HG03039 (cell line): Measurements from ENCODE around the gene TXNIP.

Experiments
- ATAC-seq: cut with Tn5 transposase; IDR thresholded peaks from one replicate; pipeline ENCODE4 v1.9.1; 2021; ENCODE audit warnings: mild to moderate bottlenecking, moderate library complexity; ENCODE audit not compliant: unreplicated experiment

The TXNIP gene

DNA sequence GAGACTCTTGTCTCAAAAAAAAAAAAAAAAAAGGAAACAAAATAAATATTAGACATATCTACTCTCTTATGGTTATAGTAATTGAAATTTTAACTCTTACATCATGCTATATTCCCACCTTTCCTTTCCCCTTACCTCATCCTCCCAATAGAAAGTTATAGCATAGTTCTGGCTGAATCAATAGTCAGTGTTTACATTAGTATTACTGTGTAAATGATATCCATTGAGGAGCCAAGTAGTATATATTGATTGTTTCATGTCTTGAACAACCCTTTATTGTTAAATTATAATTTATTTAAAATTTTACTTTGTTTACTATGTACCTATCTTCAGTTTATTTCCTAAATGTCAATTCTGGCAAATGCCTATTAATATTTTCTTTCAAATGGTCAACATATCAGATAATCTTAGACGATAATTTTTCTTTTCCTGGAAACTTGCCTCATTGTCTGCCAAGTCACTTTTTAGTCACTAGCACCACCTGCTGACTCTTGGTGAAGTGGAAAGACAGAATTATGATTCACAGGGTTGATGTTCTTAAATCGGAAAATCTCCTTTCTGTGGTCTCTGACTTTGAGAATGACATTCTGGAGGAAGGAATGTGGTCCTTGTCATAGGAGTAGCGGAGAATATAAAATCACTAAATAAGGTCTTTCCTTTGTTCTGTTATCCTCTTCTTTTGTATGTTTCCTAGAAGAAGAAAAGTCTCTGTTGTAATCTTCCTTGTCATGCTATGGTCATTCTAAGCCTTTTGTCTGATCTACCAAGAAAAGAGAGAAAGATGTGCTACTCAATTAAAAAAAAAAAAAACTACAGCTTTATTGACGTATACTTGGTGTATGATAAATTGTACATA lies 16.6 kb upstream of the TXNIP start:
- no peak for ATAC-seq

DNA sequence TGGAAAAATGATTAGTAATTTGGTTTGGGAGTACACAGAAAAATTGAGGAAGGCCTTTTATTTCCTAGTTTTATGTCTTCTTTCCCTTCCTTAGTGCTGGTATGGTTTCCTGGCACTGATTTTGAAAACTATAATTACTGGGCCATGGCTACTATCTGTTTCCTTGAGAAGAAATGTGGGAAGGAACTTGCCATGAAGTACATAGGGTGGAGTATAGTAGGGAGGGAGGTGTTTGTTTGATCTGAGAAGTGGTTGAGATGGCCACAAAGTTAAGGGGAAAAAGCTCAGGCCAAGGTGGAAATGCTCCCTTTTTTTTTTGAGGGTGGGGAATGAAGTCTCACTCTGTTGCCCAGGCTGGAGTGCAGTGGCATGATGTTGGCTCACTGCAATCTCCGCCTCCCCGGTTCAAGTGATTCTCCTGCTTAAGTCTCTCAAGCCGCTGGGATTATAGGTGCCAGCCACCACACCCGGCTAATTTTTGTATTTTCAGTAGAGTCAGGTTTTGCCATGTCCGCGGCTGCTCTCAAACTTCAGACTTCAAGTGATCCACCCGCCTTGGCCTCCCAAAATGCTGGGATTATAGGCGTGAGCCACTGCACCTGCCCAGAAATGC lies 13.9 kb upstream of the TXNIP start:
- ATAC-seq, result no peak

- ATAC-seq, result no peak
Measured at GRCh38 chr1:146007489-146008133, 11.2 kb upstream of the TXNIP start.

DNA sequence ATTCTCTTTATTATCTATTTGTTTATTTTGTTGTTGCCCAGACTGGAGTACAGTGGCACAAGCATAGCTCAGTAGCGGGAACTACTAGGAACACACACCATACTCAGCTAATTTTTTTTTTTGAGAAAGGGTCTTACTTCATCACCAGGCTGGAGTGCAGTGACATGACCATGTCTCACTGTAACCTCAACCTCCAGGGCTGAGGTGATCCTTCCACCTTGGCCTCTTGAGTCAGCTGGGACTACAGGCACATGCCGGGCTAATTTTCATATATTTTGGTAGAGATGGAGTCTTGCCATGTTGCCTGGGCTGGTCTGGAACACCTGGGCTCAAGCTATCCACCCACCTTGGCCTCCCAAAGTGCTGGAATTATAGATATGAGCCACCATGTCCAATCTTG lies 5.3 kb upstream of the TXNIP start:
- ATAC-seq, result no peak

DNA sequence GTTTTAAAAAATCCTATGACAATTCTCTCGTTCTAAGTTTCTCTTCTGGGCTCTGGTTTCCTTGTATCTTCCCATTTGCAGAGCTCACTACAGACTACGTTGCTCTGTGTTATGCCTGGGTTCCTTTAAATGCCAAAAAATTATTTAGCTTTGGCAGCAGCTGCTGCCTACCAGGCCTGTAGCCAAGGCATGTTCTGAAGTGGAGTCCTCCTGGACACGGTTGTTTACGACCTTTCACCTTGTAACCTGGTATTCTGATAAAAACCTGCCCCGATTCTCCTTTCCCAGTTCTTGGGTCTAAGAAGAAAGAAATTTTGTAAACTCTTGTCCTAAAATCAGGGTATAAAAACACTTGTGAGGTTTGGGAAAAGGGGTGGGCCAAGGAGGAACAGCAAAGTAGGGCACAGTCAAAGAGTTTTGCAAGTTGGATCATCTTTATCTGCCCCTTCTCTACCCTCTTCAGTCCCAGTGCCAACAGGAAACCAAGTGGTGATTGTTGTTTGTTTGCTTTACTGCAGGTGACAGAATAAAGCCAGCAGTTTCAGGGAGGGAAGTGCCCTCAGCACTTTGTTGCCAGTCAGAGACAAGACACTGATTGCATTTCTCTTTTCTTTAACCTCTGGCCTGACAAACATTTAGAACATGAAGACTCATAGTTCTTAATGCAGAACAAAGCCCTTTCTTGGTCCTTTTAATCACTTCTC lies 3.1 kb upstream of the TXNIP start:
- no peak for ATAC-seq

DNA sequence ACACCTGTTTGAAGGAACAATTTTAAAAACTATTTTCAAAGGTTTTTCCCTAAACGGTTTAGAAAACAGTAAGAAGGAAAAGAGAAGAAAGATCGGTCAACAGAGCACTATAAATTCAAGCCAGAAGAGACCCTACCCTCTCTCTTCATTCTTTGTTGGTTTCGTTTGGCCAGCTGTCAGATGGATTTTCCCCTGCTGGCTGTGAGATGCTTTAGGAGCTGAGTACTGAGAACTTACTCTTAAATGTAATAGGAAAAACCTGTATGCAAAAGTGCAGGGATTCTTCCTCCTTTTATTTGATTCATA lies 1.3 kb upstream of the TXNIP start:
- ATAC-seq, result no peak

DNA sequence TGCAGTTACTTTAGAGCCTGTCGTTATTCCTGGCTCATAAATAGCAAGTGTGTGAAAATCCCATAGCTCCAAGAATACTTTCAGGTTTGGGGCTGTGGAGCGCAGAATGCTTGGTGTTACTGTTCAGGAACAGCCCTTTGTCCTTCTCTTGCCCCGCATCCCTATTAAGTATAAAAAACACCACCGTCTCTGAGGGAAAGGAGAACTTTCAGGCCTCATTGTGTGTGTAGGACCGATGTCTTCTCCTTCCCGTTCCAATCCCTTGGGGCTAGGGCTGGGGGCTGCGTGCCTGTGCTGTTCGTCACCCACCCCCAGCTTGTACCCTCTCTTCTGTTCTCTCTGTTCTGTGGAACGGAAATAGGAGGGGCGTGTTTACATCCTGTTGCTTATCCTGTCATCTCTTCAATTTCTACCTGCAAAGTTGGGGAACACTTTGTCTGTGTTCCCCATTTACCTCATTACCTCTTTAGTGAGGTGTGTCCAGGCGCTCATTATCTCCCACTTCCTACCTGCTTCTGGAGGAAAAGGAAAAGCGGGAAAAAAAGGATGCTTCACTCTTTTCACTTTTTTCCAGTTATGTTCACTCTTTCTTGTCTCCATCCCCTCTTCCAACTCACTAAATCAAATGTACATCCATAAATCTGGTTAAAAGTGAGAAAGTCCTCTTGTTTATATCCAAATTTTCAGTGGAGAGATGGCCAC lies 788 bp upstream of the TXNIP start:
- peak; percentile 29 for ATAC-seq

GRCh38 chr1:145995964-145996432 lies 381 bp downstream of the TXNIP start:
- ATAC-seq, result no peak

DNA sequence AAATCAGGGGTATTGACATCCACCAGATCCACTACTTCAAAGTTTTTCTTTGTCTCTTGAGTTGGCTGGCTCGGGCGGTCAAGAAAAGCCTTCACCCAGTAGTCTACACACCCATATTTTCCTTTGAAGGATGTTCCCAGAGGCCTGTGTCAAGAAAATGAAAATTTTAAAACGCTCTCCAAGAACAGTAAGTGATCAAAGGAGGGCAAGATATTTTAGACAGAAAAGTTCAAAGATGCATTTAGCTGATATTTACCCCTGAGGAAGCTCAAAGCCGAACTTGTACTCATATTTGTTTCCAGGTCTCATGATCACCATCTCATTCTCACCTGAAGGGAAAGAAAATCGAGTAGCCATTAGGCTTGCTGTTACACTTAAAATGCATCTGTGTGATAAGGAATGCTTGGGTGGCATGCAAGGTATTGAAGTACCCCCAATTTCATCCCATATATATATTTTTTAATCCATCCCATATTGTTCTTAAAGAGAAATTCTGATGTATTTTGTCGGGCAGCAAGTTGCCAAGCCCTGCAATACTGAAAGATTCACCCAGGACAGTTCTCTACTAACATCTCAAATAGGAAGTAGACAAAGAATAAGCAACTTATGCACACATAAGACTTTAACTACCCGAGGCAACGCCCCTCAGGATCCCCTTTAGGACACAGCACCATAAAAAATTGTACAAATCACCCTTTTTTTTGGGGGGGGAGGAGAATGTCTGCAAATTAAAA lies 1.1 kb downstream of the TXNIP start:
- ATAC-seq, result no peak

DNA sequence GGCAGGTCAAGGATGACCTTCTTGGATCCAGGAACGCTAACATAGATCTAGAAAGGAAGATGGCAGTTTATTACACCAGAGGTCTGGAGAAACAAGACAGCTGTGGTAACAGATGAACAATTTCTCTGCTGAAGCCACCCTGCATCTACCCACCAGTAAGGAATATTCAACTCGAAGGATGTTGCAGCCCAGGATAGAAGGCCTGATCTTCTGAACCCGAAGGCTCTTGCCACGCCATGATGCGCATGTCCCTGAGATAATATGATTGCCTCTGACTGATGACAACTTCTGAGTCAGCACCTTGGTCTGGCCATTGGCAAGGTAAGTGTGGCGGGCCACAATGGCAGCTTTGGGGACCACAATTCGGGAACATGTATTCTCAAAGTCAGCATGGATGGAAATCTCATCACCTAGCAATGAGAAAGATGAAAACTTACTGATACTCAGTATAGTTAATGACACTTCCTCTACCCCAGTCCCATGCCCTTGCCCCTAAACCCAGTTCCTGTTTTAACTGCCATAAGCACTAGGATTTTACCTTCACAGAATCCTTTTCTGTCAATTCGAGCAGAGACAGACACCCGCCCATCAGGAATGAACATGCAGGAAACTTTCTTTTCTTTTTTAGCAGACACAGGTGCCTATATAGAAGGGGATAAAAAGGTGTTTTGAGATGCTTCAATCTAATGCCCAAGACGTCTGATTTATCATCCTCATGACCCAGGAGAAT lies 1.8 kb downstream of the TXNIP start:
- ATAC-seq, result no peak

DNA sequence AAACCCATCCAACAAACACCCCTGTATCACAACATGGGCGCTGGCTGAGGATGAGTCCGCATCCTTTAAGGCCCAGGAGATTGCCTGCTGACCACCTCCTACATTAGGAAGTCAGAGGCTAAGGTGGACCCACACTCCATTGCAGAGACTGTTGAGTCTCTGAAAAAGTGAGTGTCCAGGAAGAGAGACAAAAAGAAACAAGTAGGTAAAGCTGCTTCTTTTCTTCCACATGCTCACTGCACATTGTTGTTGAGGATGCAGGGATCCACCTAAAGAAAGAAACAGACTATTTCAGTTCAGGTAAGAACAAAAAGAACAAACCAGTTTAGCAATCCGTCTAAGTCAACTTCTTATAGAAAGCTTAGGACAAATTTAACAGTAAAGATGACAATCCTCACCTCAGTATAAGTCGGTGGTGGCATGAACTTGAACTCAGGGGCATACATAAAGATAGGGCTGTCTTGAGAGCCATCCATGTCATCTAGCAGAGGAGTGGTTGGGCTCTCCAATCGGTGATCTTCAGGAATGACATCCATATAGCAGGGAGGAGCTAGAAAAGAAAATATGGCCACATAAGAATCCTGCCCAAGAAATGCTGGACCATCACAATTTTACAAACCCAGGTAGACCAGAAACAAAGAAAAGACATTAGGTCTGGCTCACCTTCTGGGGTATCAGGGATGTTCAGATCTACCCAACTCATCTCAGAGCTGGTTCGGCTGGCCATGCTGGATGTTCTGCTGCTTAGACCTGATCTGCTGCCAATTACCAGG lies 2.6 kb downstream of the TXNIP start:
- no peak for ATAC-seq

- ATAC-seq, result no peak
Measured at GRCh38 chr1:145992958-145993617, 3.3 kb downstream of the TXNIP start.

DNA sequence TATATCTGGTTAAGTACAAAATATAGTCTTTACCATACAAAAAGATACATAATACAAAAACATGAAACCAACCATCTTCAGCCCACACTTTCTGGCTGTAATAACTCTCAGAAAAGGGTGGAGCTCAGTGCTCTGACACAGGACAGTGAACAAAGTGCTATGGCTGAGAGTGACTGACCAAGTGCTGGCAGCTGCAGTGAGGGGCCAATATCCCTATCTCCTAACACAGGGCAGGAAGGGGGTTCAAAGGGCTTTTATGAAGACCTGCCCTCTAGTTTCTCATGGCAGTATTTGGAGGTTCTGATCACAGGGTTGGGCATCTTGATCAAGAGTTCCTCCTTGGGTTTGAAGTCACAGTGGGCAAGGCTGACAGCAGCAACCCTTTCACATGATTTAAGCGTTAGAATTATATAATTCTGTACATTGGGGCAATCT lies 3.9 kb downstream of the TXNIP start:
- no peak for ATAC-seq

DNA sequence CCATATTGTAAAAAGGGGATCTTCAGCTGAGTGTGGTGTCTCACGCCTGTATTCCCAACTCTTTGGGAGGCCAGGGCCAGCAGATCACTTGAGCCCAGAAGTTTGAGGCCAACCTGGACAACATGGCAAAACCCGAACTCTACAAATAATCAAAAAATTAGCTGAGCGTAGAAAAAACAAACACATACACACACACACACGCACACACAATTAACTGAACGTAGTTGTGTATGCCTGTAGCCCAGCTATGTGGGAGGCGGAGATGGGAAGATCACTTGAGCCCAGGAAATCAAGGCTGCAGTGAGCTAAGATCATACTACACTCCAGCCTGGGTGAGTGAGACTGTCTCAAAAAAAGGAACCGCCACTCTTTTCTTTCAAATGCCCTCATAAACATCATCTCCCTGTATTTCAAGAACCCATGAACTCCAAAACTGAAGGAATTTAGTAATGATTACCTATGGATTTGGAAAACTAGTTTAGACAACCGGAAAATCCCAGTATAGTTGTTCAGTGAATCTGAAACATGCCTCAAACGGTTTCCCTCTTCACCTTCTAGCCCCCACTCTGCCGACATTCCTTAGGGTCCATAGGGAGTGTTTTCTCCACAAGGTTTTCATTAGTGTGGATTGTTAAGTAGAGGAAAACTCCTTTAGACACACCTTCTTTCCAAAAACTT lies 4.5 kb downstream of the TXNIP start:
- no peak for ATAC-seq

DNA sequence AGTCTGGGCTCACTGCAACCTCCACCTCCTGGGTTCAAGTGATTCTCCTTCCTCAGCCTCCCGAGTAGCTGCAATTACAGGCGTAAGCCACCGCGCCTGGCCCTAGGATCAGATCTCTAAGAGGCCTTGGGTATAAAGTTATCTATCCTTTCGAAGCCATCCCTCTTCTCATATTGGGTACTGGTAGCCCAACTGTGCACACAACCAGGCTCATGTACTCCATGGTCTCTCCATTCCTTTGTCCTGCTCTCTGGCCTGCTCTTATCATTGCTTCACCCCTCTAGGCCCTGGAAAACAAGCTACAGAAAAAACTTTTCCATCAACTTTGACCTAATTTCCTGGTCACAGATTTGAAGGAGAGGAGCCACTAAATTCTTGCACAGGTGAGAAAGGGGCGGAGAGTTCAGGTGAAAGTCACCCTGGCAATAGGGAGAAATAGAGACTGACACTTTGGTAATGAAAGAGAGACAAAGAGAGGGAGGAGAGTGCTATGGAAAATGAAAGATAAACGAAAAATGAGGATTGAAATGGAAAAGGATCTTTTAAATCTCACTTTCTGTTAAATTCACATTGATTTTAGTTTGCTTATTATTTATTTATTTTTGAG lies 6.0 kb downstream of the TXNIP start:
- no peak for ATAC-seq

DNA sequence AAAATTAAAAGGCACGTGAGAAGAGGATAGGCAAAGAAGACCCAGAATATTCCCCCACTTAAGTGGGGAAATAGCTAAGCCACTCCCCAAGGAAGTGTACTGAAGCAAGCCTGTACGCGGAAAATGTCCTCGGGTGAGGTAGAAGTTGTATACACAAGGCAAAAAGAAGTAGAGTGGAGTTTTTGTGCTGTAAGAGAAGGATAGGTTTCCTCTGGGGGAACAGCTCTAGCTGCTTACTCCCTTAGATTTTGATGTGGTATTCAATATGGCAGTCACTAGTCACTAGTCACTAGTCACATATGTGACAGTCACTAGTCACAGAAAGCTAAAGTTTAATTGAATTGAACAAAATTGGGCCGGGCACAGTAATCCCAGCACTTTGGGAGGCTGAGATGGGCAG lies 7.6 kb downstream of the TXNIP start:
- no peak for ATAC-seq

GRCh38 chr1:145987926-145988325 lies 8.5 kb downstream of the TXNIP start:
- no peak for ATAC-seq
